Measurements from ENCODE around the gene ADCY3. TPM values are rescaled to one million over a fixed set of nuclear protein-coding genes. Genes with fewer than 3 reads are reported as not detected.

Gene ADCY3
- total and polyA plus RNA-seq, 2 of the 4 experiments (the other 2 are of a cell fraction): 17.4 to 46.1 TPM

DNA sequence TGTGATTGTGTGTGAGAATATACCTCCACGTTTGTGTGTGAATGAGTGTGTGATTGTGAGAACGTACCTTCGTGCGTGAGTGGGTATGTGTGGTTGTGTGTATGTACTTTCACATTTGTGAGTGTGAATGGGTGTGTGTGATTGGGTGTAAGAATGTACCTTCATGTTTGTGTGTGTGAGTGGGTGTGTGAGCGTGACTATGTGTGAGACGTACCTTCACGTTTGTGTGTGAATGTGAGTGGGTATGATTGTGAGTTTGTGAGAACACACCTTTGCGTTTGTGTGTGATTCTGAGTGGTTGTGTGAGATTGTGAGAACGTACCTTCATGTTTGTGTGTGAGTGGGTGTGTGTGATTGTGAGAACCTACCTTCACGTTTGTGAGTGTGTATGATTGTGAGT lies 5.8 kb upstream of the ADCY3 start:
- TF ChIP-seq RFX5 (IDR thresholded peaks at IDR 0.05; ENCODE audit: low read depth, low read length): no peak
- TF ChIP-seq POLR2A (IDR thresholded peaks at IDR 0.05; ENCODE audit: low read depth, low read length): no peak
- no peak for TF ChIP-seq RAD21 (IDR thresholded peaks at IDR 0.05; ENCODE audit: low read length)
- TF ChIP-seq MXI1 (IDR thresholded peaks at IDR 0.05; ENCODE audit: borderline replicate concordance, low read depth, low read length): no peak
- TF ChIP-seq, protein P1, sequence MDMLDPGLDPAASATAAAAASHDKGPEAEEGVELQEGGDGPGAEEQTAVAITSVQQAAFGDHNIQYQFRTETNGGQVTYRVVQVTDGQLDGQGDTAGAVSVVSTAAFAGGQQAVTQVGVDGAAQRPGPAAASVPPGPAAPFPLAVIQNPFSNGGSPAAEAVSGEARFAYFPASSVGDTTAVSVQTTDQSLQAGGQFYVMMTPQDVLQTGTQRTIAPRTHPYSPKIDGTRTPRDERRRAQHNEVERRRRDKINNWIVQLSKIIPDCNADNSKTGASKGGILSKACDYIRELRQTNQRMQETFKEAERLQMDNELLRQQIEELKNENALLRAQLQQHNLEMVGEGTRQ (IDR thresholded peaks at IDR 0.05; ENCODE audit: low read depth, low read length): no peak
- TF ChIP-seq CEBPB (IDR thresholded peaks at IDR 0.05; ENCODE audit: low read depth, low read length): no peak
- TF ChIP-seq FOS (IDR thresholded peaks at IDR 0.05; ENCODE audit: low read depth, low read length): no peak
- TF ChIP-seq MAFK (IDR thresholded peaks at IDR 0.05; ENCODE audit: low read depth, low read length): no peak
- TF ChIP-seq MAZ (IDR thresholded peaks at IDR 0.05; ENCODE audit: borderline replicate concordance, low read depth, low read length): no peak
- no peak for TF ChIP-seq NFE2L2 (IDR thresholded peaks at IDR 0.05; ENCODE audit: low read depth, low read length)
- no peak for TF ChIP-seq SMC3 (IDR thresholded peaks at IDR 0.05; ENCODE audit: low read depth, low read length)
- TF ChIP-seq, protein P2, sequence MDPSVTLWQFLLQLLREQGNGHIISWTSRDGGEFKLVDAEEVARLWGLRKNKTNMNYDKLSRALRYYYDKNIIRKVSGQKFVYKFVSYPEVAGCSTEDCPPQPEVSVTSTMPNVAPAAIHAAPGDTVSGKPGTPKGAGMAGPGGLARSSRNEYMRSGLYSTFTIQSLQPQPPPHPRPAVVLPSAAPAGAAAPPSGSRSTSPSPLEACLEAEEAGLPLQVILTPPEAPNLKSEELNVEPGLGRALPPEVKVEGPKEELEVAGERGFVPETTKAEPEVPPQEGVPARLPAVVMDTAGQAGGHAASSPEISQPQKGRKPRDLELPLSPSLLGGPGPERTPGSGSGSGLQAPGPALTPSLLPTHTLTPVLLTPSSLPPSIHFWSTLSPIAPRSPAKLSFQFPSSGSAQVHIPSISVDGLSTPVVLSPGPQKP (IDR thresholded peaks at IDR 0.05; ENCODE audit: borderline replicate concordance, low read depth, low read length): no peak
- no peak for TF ChIP-seq CHD1 (IDR thresholded peaks at IDR 0.05; ENCODE audit: low read depth, low read length)
- no peak for TF ChIP-seq BHLHE40 (IDR thresholded peaks at IDR 0.05; ENCODE audit: low read depth, low read length)
- TF ChIP-seq CTCF (conservative IDR thresholded peaks at IDR 0.05; ENCODE audit: low read depth, low read length): no peak
- no peak for TF ChIP-seq RCOR1 (IDR thresholded peaks at IDR 0.05; ENCODE audit: insufficient replicate concordance, low read length)
- dilution Hi-C loops (cut with HindIII; ENCODE audit: low sequenced_read_pairs, unreplicated experiment): no loop called here
- CTCF ChIA-PET: no interaction called here

More for the DNA sequence above, 5.8 kb upstream of the ADCY3 start:
- H3K4me3 ChIP-seq (ENCODE audit: insufficient read depth, low read depth, low read length): no peak overlapping the region
- intact Hi-C loops (cut with micrococcal nuclease) (no loop called here), in situ Hi-C loops (cut with MboI; ENCODE audit: low sequenced_read_pairs) (no loop called here)
- H3K9me3 ChIP-seq (ENCODE audit: control insufficient read depth, insufficient read depth, low read length): no peaks in the 10 kb centered on the region
- ATAC-seq (ENCODE audit: low read depth) (no peak), DNase-seq (no peak)
- H4K91ac ChIP-seq (ENCODE audit: insufficient read depth, low read depth, low read length): no peak overlapping the region
- H3K27ac ChIP-seq (ENCODE audit: insufficient read depth, low read length): no peak overlapping the region
- no peak overlapping the region for H3K23ac ChIP-seq (ENCODE audit: low read depth, low read length)
- H2BK120ac ChIP-seq (ENCODE audit: low read depth, low read length): no peak overlapping the region
- no peaks in the 10 kb centered on the region for H4K20me1 ChIP-seq (ENCODE audit: insufficient read depth, low read length)
- no peak overlapping the region for H4K5ac ChIP-seq (ENCODE audit: low read depth, low read length)
- H3K4ac ChIP-seq (ENCODE audit: low read depth, low read length): no peak overlapping the region; the same call in 1 of the 2 replicates
- no peaks in the 10 kb centered on the region for H3K36me3 ChIP-seq (ENCODE audit: control insufficient read depth, insufficient read depth, low read length)
- H3K4me2 ChIP-seq (ENCODE audit: low read depth, low read length): no peak overlapping the region
- peak overlapping the region; percentile 36; the same call in 1 of the 2 replicates for H2AK5ac ChIP-seq (ENCODE audit: low read depth, low read length)
- POLR2A ChIA-PET (ENCODE audit: unreplicated experiment): no interaction called here
- H2BK15ac ChIP-seq (ENCODE audit: low read depth, low read length): no peak overlapping the region
- H3K14ac ChIP-seq (replicated peaks; ENCODE audit: low read depth, low read length): no peak overlapping the region; the same call in 1 of the 2 replicates
- 100% methylated on average over 6 of the region's 10 CpGs; no CpG with 5 or more reads in 1 of the 2 experiments for WGBS, 2 experiments (ENCODE audit: extremely low coverage in 2 of 2, insufficient read length in 1 of 2)
- H3K9ac ChIP-seq (ENCODE audit: low read depth, low read length): no peak overlapping the region
- no peak overlapping the region for H3K18ac ChIP-seq (ENCODE audit: low read depth, low read length)
- peak overlapping the region; percentile 29 for H2AFZ ChIP-seq (replicated peaks; ENCODE audit: low read length, poor library complexity)
- H3K27me3 ChIP-seq (ENCODE audit: control insufficient read depth, insufficient read depth, low read length): no peaks in the 10 kb centered on the region
- H3K9me1 ChIP-seq (ENCODE audit: insufficient read depth, low read length): peaks cover 13% of the 10 kb centered on the region
- peaks cover 3% of the 10 kb centered on the region for H3K4me1 ChIP-seq (ENCODE audit: control insufficient read depth, insufficient read depth, low read length)
- H2BK5ac ChIP-seq (ENCODE audit: low read depth, low read length, poor library complexity, severe bottlenecking): no peak overlapping the region
- no TSS peak for BruUV-seq (replicated peaks)
- no peak overlapping the region for H3K56ac ChIP-seq (ENCODE audit: extremely low read depth, insufficient read depth, low read length)
- 0 out of 2 replicates have a peak overlapping the region, but pooled peaks have one; percentile 10 for H2BK20ac ChIP-seq (ENCODE audit: low read depth, low read length)
- no peaks in the 10 kb centered on the region for H3K79me1 ChIP-seq (ENCODE audit: low read depth in 1 of 2, low read length in 2 of 2)
- H2AK9ac ChIP-seq (replicated peaks; ENCODE audit: low read depth, low read length, poor library complexity): peak overlapping the region; percentile 63
- H4K8ac ChIP-seq (ENCODE audit: low read depth in 2 of 2, low read length in 2 of 2): no peak overlapping the region

Data from IMR-90 (cell line).